Caki2 (cell line): ENCODE measurements around the gene MMP13. TPM values are rescaled to one million over a fixed set of nuclear protein-coding genes. Genes with fewer than 3 reads are reported as not detected.

Source experiments
- DNase-seq: peaks from one replicate; pipeline ENCODE4 v3.0.0-alpha.2; 2015; ENCODE audit warnings: low read depth
- in situ Hi-C: cut with HindIII; loops from 2 replicates; pipeline ENCODE4 v1.10.0; 2016; ENCODE audit warnings: low sequenced_read_pairs, low pct_unique_long_range_greater_than_20kb, mixed read lengths
- total RNA-seq: library from RNA; depleted of rRNA; stranded (reverse); fragments of >200 nt; shearing (Covaris generic); gene quantifications from 2 replicates; pipeline ENCODE4 v1.2.3, GENCODE V29; 2014; ENCODE audit warnings: low replicate concordance

Gene MMP13
- total RNA-seq, 1 experiment from 2014 or later = not detected

DNA sequence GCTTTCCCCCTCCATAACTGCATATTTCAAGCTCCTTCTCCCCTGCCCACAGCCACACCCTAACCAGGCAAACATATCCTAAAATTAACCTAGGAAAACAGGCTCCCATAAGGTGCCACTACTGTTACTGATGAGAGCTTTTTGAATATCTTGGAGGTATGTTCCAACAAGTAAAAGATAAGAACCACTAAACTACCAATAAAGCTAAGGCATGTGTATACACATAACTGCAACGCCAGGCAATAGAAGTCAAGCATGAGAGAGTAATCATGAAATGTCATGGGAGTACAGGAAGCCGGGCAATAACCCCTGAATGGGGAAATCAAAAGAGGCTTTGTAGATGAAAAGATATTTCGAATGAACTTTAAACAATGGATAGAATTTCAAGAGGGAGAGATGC, 9.3 kb downstream of the MMP13 start:
- no peak for DNase-seq
- in situ Hi-C loops = no loop called here

DNA sequence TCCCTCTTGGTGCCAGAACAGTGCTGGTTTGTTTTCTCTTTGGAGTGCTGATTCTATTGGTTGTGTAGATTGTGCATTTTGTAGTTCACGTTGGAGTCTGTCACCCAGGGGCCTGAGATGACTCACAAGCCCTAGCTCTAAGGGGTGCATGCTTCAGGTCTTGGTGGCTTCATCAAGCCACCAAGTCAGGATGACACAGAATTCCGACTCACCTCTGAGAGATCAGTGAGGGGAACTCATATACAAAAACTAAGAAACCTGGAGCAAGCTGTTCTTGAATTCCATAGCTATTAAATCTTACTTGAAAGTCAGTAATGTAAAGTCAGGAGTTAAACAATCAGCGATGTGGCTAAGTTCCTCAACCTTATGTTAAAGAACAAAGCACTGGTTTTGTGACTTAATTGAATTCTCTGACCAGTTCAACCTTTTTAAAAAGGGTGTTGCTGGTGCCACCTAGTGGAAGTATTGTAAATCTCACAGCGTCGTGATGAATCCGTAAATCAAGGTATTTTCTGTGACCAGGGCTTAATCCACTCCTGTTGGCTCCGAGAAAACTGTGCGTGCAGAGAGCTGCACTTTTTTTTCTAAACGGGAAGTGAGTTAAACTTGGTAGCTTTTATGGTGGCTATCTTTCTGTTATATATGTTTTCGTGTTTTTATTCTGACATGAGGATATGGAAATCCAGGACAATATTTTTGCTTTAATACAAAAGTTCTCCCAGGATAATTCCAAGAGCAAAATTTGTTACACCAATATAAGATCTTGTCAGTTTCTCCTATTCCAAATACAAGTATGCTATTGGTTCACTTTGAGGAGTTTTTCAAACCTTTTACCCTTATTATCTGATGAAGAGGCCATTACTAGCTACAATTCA, 14.6 kb downstream of the MMP13 start:
- DNase-seq = peak; percentile 52
- in situ Hi-C loops = no loop called here

DNA sequence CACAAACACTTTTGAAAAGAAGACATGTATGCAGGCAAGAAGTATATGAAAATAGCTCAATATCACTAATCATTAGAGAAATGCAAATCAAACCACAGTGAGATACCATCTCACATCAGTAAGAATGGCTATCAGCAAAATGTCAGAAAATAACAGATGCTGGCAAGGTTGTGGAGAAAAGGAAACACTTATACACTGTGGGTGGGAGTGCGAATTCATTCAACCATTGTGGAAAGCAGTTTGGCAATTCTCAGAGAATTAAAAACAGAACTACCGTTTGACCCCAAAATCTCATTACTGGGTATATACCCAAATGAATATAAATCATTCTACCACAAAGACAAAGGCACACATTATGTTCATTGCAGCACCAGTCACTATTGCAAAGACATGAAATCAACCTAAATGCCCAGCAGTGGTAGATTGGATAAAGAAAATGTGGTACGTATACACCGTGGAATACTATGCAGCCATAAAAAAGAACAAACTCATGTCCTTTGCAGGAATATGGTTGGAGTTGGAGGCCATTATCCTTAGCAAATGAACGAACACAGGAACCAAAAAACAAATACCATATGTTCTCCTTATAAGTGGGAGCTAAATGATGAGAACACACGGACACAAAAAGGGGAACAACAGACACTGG, 18.5 kb downstream of the MMP13 start:
- in situ Hi-C loops = no loop called here

GRCh38 chr11:102935514-102935913, 20.0 kb downstream of the MMP13 start:
- DNase-seq = no peak
- in situ Hi-C loops = no loop called here

More for the DNA sequence above, 18.5 kb downstream of the MMP13 start:
- no peak for DNase-seq

GRCh38 chr11:102934735-102935134, 20.8 kb downstream of the MMP13 start:
- no peak for DNase-seq
- in situ Hi-C loops = no loop called here

DNA sequence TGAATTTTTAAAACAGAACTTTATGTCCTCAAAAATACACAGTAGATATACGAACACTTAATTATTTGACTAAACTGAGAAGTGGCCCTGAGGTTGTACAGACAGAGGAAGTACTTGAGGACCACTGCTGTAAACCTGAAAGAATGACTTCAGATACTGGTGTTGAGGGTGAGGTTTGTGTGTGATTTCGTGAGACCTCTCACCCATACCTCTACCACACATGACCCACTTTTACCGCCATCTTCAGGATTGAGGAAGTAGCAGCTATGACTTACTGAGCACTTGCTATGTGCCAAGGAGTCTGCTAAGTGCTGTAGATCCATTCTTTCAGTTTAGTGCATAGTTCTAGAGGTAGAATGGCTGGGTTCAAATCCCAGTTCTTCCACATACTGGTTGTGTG, 21.9 kb downstream of the MMP13 start:
- in situ Hi-C loops = no loop called here

DNA sequence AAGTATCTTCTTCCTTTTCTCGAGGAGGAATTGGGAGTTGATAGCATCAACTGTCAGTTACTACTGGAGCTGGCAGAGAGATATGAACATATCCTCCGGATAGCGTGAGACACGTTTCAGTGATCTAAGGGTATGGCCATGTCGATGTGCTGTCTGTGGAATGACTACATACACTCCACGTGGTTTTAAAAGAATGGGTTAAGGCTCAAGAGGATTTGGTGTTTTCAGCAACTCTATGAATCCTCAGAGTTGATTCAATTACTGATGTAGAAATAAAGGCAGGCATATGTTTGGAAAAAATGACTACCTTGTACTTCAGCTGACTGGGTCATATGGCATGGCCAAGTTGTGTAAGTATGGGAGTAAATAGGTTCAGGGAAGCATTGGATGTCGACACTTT, 22.9 kb downstream of the MMP13 start:
- no peak for DNase-seq
- in situ Hi-C loops = no loop called here

More for the DNA sequence above, 21.9 kb downstream of the MMP13 start:
- no peak for DNase-seq

- in situ Hi-C loops = no loop called here
- no peak for DNase-seq
These were observed 25.1 kb downstream of the MMP13 start for GRCh38 chr11:102930451-102930850.

GRCh38 chr11:102929972-102930371, 25.6 kb downstream of the MMP13 start:
- DNase-seq = peak; percentile 78
- in situ Hi-C loops = no loop called here

DNA sequence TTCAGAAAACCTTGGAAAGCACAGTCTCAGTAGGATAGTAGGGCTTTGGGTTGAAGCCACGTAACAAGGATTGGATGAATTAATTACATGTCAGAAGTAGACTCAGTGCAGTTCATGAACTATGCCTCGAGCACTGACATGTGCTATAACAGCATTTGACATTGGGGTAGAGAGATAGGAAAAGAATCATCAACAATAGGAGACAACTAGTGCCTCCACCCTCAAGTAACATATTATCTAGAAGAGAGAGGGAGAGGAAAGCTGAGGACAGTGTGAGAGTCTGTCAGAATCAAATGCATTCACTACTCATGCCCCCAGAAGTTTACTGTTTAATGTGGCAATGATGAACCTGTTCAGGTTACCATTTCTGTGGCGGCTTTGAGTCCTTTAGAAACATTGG, 26.4 kb downstream of the MMP13 start:
- in situ Hi-C loops = no loop called here

GRCh38 chr11:102928247-102928646, 27.3 kb downstream of the MMP13 start:
- in situ Hi-C loops = no loop called here
- DNase-seq = no peak

More for the DNA sequence above, 26.4 kb downstream of the MMP13 start:
- DNase-seq = peak; percentile 40

DNA sequence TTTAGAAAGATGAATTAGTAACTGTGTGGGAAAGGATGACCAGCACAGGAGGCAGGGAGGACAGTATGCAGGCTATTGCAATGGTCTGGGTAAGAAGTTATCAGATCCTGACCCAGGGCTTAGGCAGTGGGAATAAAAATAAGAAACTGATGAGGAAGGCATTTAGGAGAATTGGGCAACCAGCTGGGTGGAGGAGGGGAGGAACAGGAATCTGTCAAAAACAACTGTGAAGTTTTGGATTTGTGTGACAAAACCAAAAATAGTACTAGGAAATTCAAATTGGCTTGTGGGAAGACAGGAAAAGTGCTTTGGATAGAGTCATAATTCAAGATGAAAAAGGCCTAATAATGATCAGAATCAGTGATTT, 27.9 kb downstream of the MMP13 start:
- in situ Hi-C loops = no loop called here

GRCh38 chr11:102926961-102927623, 28.4 kb downstream of the MMP13 start:
- no peak for DNase-seq
- in situ Hi-C loops = no loop called here

More for the DNA sequence above, 27.9 kb downstream of the MMP13 start:
- no peak for DNase-seq

DNA sequence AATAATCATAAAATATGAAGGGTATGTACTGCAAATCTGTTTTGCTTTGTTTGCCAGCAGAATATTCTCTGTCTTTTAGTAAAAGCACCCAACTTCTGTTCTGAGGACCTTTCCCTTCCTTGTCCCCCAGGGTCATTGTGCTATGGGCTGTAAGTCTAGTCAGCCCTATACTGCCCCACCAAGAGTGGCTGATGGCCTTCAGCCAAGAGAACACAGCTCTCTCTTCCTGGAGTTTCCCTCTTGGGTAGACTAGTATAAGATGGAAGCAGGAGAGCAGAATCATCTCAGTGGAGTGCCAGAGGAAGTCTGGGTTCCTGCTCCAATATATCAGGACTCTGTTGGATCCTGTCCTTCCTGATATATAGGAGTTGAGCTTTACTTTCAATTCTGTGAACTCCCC, 29.0 kb downstream of the MMP13 start:
- no peak for DNase-seq
- in situ Hi-C loops = no loop called here

DNA sequence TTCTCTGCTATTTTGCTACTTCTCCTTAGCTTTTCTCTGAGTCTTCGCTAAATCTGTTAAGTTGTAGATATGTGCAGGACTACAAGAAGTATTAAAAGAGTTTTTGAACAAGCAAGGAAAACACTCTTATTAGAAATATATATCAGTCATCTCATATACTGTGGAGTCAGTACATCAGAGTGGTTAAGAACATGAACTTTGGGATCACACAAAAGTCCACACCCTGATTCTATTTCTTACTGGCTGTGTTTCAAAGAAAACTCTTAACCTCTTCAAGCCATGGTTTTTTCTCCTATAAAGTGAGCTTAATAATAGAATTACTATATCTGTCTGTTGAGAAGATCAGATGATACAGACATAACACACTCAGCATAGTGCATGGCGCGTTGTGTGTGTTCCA, 29.5 kb downstream of the MMP13 start:
- no peak for DNase-seq
- in situ Hi-C loops = no loop called here

DNA sequence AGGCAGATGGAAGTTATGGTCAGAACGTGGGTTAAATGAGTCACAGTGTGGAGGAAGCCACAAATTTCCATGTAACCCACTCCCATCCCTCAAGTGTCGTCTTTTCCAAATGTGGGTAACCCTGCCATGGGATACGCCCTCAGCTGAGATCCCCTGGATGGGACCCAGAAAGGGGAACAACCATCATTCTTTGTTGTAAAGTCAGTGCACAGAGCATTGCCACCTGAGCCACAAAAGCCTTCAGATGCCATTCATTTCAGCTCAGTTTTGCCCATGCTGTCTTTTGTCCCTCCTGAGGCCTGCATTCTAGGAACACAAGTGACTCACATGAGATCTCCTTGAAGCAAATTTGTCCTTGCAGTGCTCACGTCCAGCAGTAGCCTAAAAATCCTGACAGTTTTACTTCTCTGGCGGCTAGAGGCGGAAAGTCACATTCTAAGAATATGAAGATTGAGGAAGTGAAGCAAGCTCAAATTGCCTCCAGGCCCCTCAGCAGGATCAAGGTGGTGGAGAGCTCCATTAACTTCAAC, 30.6 kb downstream of the MMP13 start:
- no peak for DNase-seq
- in situ Hi-C loops = no loop called here

DNA sequence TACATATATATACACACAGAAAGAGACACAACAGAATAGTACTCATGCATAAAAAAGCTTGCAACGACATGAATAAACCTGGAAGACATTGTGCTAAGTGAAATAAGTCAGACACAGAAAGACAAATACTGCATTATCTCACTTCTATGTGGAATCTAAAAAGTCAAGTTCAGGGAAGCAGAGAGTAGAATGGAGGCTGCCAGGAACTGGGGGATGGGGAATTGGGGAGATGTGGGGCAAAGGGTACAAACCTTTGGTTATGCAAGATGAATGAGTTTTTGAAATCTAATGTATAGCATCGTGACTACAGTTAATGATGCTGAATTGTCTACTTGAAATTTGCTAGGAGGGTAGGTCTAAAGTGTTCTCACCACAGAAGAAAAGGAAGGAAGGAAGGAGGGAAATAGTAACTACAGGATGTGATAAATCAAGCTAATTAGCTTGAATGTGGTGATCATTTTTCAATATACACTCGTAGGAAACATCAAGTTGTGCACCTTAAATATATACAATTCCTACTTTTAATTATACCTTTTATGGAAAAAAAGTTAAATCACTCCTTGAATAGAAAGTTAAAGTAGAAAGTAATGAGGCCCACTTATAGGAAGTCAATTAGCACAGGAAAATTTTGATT, 33.8 kb downstream of the MMP13 start:
- in situ Hi-C loops = no loop called here
- no peak for DNase-seq

DNA sequence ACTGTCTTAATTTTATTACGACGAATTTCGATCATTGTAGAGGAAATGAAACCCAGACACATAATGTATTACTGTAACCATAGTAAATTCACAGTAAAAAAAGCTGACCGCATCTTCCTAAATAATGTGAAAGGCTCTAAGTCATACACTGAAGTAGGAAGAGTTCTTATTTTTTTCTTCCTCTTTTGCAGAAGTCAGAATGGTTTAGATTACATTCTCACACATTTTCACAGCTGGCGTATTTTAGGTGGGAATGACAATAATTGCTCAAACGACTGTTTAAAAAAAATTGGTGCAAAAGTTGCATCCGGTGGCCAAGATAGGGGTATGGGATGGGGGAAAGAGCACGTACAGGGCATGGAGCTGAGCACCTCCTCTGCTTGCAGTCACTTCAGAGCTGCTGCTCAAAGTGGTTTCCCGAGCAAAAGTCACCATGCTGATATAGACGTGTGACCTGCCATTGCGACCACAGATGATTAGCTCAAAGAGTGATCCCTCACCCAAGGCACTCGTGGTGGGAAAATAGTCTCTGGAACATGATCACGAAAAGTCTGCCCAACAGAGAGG, 35.3 kb downstream of the MMP13 start:
- in situ Hi-C loops = no loop called here
- no peak for DNase-seq
